Ramos (cell line): ENCODE measurements around the gene ZKSCAN4.

Source experiments
- in situ Hi-C: fragments of 300-500 bp; cut with MboI; formaldehyde crosslinking; loops from one replicate; pipeline ENCODE4 v1.14.3; 2022; ENCODE audit warnings: low sequenced_read_pairs; ENCODE audit not compliant: unreplicated experiment

Gene ZKSCAN4

GRCh38 chr6:28211840-28212509 lies 40.1 kb downstream of the ZKSCAN4 start:
- in situ Hi-C loops: no loop called here

GRCh38 chr6:28209753-28210535 lies 42.1 kb downstream of the ZKSCAN4 start:
- in situ Hi-C loops: no loop called here

GRCh38 chr6:28208111-28208659 lies 43.9 kb downstream of the ZKSCAN4 start:
- in situ Hi-C loops: no loop called here

- in situ Hi-C loops: no loop called here
These were observed 44.5 kb downstream of the ZKSCAN4 start for GRCh38 chr6:28207510-28208110.

- in situ Hi-C loops: no loop called here
These were observed 45.0 kb downstream of the ZKSCAN4 start for GRCh38 chr6:28206928-28207509.

GRCh38 chr6:28206527-28206926 lies 45.5 kb downstream of the ZKSCAN4 start:
- in situ Hi-C loops: no loop called here

GRCh38 chr6:28205879-28206278 lies 46.2 kb downstream of the ZKSCAN4 start:
- in situ Hi-C loops: no loop called here

GRCh38 chr6:28203201-28203600 lies 48.9 kb downstream of the ZKSCAN4 start:
- in situ Hi-C loops: no loop called here

GRCh38 chr6:28200020-28200419 lies 52.0 kb downstream of the ZKSCAN4 start:
- in situ Hi-C loops: no loop called here
